ENCODE data around the gene BBIP1.

Gene BBIP1

GRCh38 chr10:110944792-110945396 is 25.9 kb upstream of the BBIP1 start:
- H3K9me3 ChIP-seq (ENCODE audit: insufficient read depth, low read length), result no peaks in the 10 kb centered on the region
- no peaks in the 10 kb centered on the region for H3K27me3 ChIP-seq (ENCODE audit: insufficient read depth, insufficient read length)
- H3K4me1 ChIP-seq (ENCODE audit: insufficient read depth, insufficient read length), result no peaks in the 10 kb centered on the region
- no peak for TF ChIP-seq YY1 (IDR thresholded peaks at IDR 0.05; ENCODE audit: insufficient read depth, insufficient read length)
- TF ChIP-seq SUZ12 (IDR thresholded peaks at IDR 0.05; ENCODE audit: extremely low read depth, insufficient read depth, insufficient read length), result no peak
- TF ChIP-seq ZNF274 (IDR thresholded peaks at IDR 0.05; ENCODE audit: low read depth, low read length), result no peak
- no peaks in the 10 kb centered on the region for H3K36me3 ChIP-seq (ENCODE audit: insufficient read depth, insufficient read length, low read length)
- no peak overlapping the region for H3K9ac ChIP-seq (ENCODE audit: insufficient read length, low read depth)
- H3K4me3 ChIP-seq (ENCODE audit: insufficient read length, low read depth), result no peak overlapping the region
- no peak for DNase-seq (ENCODE audit: low read depth, low spot score)

GRCh38 chr10:110939419-110939818 is 20.4 kb upstream of the BBIP1 start:
- Histone ChIP-seq H3K27me3 (ENCODE audit: insufficient read depth, insufficient read length) (no peaks in the 10 kb centered on the region), H3K4me3 (ENCODE audit: insufficient read length, low read depth) (no peak overlapping the region)
- no peak for DNase-seq (ENCODE audit: low read depth, low spot score)

GRCh38 chr10:110936757-110937156 is 17.8 kb upstream of the BBIP1 start:
- no peaks in the 10 kb centered on the region for H3K27me3 ChIP-seq (ENCODE audit: insufficient read depth, insufficient read length)
- no peak for DNase-seq (ENCODE audit: low read depth, low spot score)
- H3K36me3 ChIP-seq (ENCODE audit: insufficient read depth, insufficient read length, low read length), result peaks cover 3% of the 10 kb centered on the region

More at GRCh38 chr10:110939419-110939818, 20.4 kb upstream of the BBIP1 start:
- Histone ChIP-seq H3K9me3 (ENCODE audit: insufficient read depth, low read length) (no peaks in the 10 kb centered on the region), H3K4me1 (ENCODE audit: insufficient read depth, insufficient read length) (no peaks in the 10 kb centered on the region), H3K9ac (ENCODE audit: insufficient read length, low read depth) (no peak overlapping the region), H3K36me3 (ENCODE audit: insufficient read depth, insufficient read length, low read length) (peaks cover 3% of the 10 kb centered on the region)
- no peak for TF ChIP-seq YY1 (IDR thresholded peaks at IDR 0.05; ENCODE audit: insufficient read depth, insufficient read length)
- TF ChIP-seq SUZ12 (IDR thresholded peaks at IDR 0.05; ENCODE audit: extremely low read depth, insufficient read depth, insufficient read length), result no peak
- TF ChIP-seq ZNF274 (IDR thresholded peaks at IDR 0.05; ENCODE audit: low read depth, low read length), result no peak

GRCh38 chr10:110932505-110933180 is 13.7 kb upstream of the BBIP1 start:
- H3K9me3 ChIP-seq (ENCODE audit: insufficient read depth, low read length), result no peaks in the 10 kb centered on the region
- no peak overlapping the region for H3K4me3 ChIP-seq (ENCODE audit: insufficient read length, low read depth)
- TF ChIP-seq ZNF274 (IDR thresholded peaks at IDR 0.05; ENCODE audit: low read depth, low read length), result no peak
- no peak for TF ChIP-seq SUZ12 (IDR thresholded peaks at IDR 0.05; ENCODE audit: extremely low read depth, insufficient read depth, insufficient read length)
- H3K9ac ChIP-seq (ENCODE audit: insufficient read length, low read depth), result no peak overlapping the region
- DNase-seq (ENCODE audit: low read depth, low spot score), result no peak
- H3K4me1 ChIP-seq (ENCODE audit: insufficient read depth, insufficient read length), result no peaks in the 10 kb centered on the region
- no peaks in the 10 kb centered on the region for H3K27me3 ChIP-seq (ENCODE audit: insufficient read depth, insufficient read length)
- peaks cover 3% of the 10 kb centered on the region for H3K36me3 ChIP-seq (ENCODE audit: insufficient read depth, insufficient read length, low read length)

More at GRCh38 chr10:110936757-110937156, 17.8 kb upstream of the BBIP1 start:
- TF ChIP-seq YY1 (IDR thresholded peaks at IDR 0.05; ENCODE audit: insufficient read depth, insufficient read length) (no peak), SUZ12 (IDR thresholded peaks at IDR 0.05; ENCODE audit: extremely low read depth, insufficient read depth, insufficient read length) (no peak), ZNF274 (IDR thresholded peaks at IDR 0.05; ENCODE audit: low read depth, low read length) (no peak)
- no peak overlapping the region for H3K9ac ChIP-seq (ENCODE audit: insufficient read length, low read depth)
- H3K4me3 ChIP-seq (ENCODE audit: insufficient read length, low read depth), result no peak overlapping the region
- H3K4me1 ChIP-seq (ENCODE audit: insufficient read depth, insufficient read length), result no peaks in the 10 kb centered on the region
- H3K9me3 ChIP-seq (ENCODE audit: insufficient read depth, low read length), result no peaks in the 10 kb centered on the region

GRCh38 chr10:110931769-110932381 is 12.9 kb upstream of the BBIP1 start:
- H3K27me3 ChIP-seq (ENCODE audit: insufficient read depth, insufficient read length), result no peaks in the 10 kb centered on the region
- no peak overlapping the region for H3K9ac ChIP-seq (ENCODE audit: insufficient read length, low read depth)
- no peak for DNase-seq (ENCODE audit: low read depth, low spot score)
- no peak overlapping the region for H3K4me3 ChIP-seq (ENCODE audit: insufficient read length, low read depth)
- H3K4me1 ChIP-seq (ENCODE audit: insufficient read depth, insufficient read length), result no peaks in the 10 kb centered on the region
- no peaks in the 10 kb centered on the region for H3K9me3 ChIP-seq (ENCODE audit: insufficient read depth, low read length)
- no peak for TF ChIP-seq SUZ12 (IDR thresholded peaks at IDR 0.05; ENCODE audit: extremely low read depth, insufficient read depth, insufficient read length)
- TF ChIP-seq YY1 (IDR thresholded peaks at IDR 0.05; ENCODE audit: insufficient read depth, insufficient read length), result no peak
- TF ChIP-seq ZNF274 (IDR thresholded peaks at IDR 0.05; ENCODE audit: low read depth, low read length), result no peak
- H3K36me3 ChIP-seq (ENCODE audit: insufficient read depth, insufficient read length, low read length), result no peaks in the 10 kb centered on the region

GRCh38 chr10:110927461-110927860 is 8.5 kb upstream of the BBIP1 start:
- H3K4me1 ChIP-seq (ENCODE audit: insufficient read depth, insufficient read length), result no peaks in the 10 kb centered on the region
- H3K9me3 ChIP-seq (ENCODE audit: insufficient read depth, low read length), result no peaks in the 10 kb centered on the region
- H3K4me3 ChIP-seq (ENCODE audit: insufficient read length, low read depth), result no peak overlapping the region
- H3K9ac ChIP-seq (ENCODE audit: insufficient read length, low read depth), result no peak overlapping the region
- H3K36me3 ChIP-seq (ENCODE audit: insufficient read depth, insufficient read length, low read length), result no peaks in the 10 kb centered on the region
- TF ChIP-seq ZNF274 (IDR thresholded peaks at IDR 0.05; ENCODE audit: low read depth, low read length), result no peak
- TF ChIP-seq YY1 (IDR thresholded peaks at IDR 0.05; ENCODE audit: insufficient read depth, insufficient read length), result no peak
- no peak for TF ChIP-seq SUZ12 (IDR thresholded peaks at IDR 0.05; ENCODE audit: extremely low read depth, insufficient read depth, insufficient read length)
- no peak for DNase-seq (ENCODE audit: low read depth, low spot score)
- no peaks in the 10 kb centered on the region for H3K27me3 ChIP-seq (ENCODE audit: insufficient read depth, insufficient read length)

- no peak overlapping the region for H3K9ac ChIP-seq (ENCODE audit: insufficient read length, low read depth)
- DNase-seq (ENCODE audit: low read depth, low spot score), result no peak
- H3K36me3 ChIP-seq (ENCODE audit: insufficient read depth, insufficient read length, low read length), result no peaks in the 10 kb centered on the region
- H3K9me3 ChIP-seq (ENCODE audit: insufficient read depth, low read length), result no peaks in the 10 kb centered on the region
- H3K27me3 ChIP-seq (ENCODE audit: insufficient read depth, insufficient read length), result no peaks in the 10 kb centered on the region
- H3K4me3 ChIP-seq (ENCODE audit: insufficient read length, low read depth), result no peak overlapping the region
- TF ChIP-seq SUZ12 (IDR thresholded peaks at IDR 0.05; ENCODE audit: extremely low read depth, insufficient read depth, insufficient read length) (no peak), ZNF274 (IDR thresholded peaks at IDR 0.05; ENCODE audit: low read depth, low read length) (no peak), YY1 (IDR thresholded peaks at IDR 0.05; ENCODE audit: insufficient read depth, insufficient read length) (no peak)
- no peaks in the 10 kb centered on the region for H3K4me1 ChIP-seq (ENCODE audit: insufficient read depth, insufficient read length)
Measured at GRCh38 chr10:110923856-110924493, 5.0 kb upstream of the BBIP1 start.

Measured in NT2/D1 (cell line).